ENCODE measurements around the gene NEDD8. TPM values are rescaled to one million over a fixed set of nuclear protein-coding genes. Genes with fewer than 3 reads are reported as not detected.

The NEDD8 gene
- total and polyA plus RNA-seq, 4 donors = 32.3 to 136 (median 78.1) TPM

DNA sequence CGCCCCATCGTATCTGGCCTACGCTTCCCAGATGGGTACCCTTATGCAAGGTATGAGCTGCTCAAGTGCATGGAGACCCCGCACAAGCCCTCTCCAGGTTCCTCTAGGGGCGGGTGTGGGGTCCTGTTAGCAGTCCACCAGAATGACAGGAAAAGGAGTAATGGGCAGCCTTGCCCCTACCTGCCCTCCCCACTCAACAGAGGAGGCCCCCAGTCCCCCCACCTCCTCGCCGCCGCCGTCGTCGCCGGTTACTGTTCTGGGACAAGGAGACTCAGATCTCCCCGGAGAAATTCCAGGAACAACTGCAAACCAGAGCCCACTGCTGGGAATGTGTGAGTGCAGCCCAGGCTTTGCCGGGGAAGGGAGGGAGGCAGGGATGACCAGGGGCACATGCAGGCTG is 54.3 kb downstream of the NEDD8 start:
- no peak for DNase-seq (ENCODE audit: low spot score)
- no peak overlapping the region for H3K27ac ChIP-seq (ENCODE audit: low read depth in 1 of 2, low read length in 2 of 2)
- no peaks in the 10 kb centered on the region for H3K9me3 ChIP-seq (ENCODE audit: control insufficient read depth in 4 of 4, low read length in 3 of 4)
- 96% methylated on average over 14 of the region's 14 CpGs for WGBS
- peaks cover 0 to 22% (median 14%) of the 10 kb centered on the region in 4 donors for H3K4me1 ChIP-seq (ENCODE audit: control insufficient read depth in 4 of 4, insufficient read depth in 4 of 4, low read length in 3 of 4)
- H3K36me3 ChIP-seq (ENCODE audit: control insufficient read depth in 4 of 4, insufficient read depth in 3 of 4, low read depth in 1 of 4, low read length in 3 of 4) = peaks cover 11 to 66% (median 25%) of the 10 kb centered on the region in 4 donors
- no peaks in the 10 kb centered on the region for H3K27me3 ChIP-seq (ENCODE audit: control insufficient read depth in 4 of 4, insufficient read depth in 4 of 4, low read length in 3 of 4)
- TF ChIP-seq FOXA2 (IDR thresholded peaks at IDR 0.05) = no peak
- TF ChIP-seq SP1 (IDR thresholded peaks at IDR 0.05) = no peak
- TF ChIP-seq HNF4A (conservative IDR thresholded peaks at IDR 0.05) = no peak
- TF ChIP-seq, protein P1, sequence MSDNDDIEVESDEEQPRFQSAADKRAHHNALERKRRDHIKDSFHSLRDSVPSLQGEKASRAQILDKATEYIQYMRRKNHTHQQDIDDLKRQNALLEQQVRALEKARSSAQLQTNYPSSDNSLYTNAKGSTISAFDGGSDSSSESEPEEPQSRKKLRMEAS (IDR thresholded peaks at IDR 0.05) = no peak
- no peak for TF ChIP-seq YY1 (IDR thresholded peaks at IDR 0.05)
- TF ChIP-seq HNF4G (IDR thresholded peaks at IDR 0.05) = no peak
- TF ChIP-seq, protein P2, sequence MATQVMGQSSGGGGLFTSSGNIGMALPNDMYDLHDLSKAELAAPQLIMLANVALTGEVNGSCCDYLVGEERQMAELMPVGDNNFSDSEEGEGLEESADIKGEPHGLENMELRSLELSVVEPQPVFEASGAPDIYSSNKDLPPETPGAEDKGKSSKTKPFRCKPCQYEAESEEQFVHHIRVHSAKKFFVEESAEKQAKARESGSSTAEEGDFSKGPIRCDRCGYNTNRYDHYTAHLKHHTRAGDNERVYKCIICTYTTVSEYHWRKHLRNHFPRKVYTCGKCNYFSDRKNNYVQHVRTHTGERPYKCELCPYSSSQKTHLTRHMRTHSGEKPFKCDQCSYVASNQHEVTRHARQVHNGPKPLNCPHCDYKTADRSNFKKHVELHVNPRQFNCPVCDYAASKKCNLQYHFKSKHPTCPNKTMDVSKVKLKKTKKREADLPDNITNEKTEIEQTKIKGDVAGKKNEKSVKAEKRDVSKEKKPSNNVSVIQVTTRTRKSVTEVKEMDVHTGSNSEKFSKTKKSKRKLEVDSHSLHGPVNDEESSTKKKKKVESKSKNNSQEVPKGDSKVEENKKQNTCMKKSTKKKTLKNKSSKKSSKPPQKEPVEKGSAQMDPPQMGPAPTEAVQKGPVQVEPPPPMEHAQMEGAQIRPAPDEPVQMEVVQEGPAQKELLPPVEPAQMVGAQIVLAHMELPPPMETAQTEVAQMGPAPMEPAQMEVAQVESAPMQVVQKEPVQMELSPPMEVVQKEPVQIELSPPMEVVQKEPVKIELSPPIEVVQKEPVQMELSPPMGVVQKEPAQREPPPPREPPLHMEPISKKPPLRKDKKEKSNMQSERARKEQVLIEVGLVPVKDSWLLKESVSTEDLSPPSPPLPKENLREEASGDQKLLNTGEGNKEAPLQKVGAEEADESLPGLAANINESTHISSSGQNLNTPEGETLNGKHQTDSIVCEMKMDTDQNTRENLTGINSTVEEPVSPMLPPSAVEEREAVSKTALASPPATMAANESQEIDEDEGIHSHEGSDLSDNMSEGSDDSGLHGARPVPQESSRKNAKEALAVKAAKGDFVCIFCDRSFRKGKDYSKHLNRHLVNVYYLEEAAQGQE (IDR thresholded peaks at IDR 0.05) = no peak
- TF ChIP-seq NR2F2 (IDR thresholded peaks at IDR 0.05) = no peak
- TF ChIP-seq FOXA1 (IDR thresholded peaks at IDR 0.05) = no peak
- no peak overlapping the region for H3K9ac ChIP-seq (ENCODE audit: low read depth in 1 of 2, low read length in 2 of 2)
- no peak overlapping the region for H3K4me3 ChIP-seq (ENCODE audit: low read depth in 1 of 3, low read length in 3 of 3)

DNA sequence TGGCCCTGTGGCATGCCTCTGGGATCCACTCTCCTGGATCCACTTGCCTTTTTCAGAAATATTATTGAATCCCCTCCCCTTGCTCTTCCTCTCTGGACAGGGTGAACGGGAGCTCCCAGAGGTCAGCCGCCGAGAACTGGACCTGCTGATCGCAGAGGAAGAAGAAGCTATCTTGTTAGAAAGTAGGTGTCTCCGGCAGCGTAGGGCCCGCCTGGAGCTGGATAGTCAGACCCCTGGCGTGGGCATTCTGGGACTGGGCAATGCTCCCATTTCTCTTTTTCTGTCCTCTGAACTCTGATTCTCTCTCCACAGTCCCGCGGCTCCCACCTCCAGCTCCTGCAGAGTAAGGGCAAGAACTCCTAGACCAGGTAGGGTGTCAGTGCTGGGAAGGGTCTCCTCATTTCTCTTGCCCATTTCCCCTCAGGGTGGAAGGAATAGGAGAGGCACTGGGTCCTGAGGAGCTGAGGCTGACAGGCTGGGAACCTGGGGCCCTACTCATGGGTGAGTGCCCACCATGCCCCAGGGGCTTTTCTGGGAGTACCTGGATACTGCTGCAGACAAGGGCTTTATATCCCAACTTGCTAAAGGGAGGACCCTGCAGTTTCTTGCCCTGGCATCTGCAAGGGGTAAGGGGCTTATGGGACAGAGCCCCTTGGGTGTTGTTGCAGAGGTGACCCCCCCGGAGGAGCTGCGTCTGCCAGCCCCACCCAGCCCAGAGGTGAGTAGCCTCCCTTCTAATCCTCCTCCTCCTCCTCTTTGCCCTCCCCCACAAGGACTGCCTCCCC is 54.9 kb downstream of the NEDD8 start:
- no peak overlapping the region for H3K9ac ChIP-seq (ENCODE audit: low read depth in 1 of 2, low read length in 2 of 2)
- no peak overlapping the region for H3K27ac ChIP-seq (ENCODE audit: low read depth in 1 of 2, low read length in 2 of 2)
- H3K4me1 ChIP-seq (ENCODE audit: control insufficient read depth in 4 of 4, insufficient read depth in 4 of 4, low read length in 3 of 4) = peaks cover 0 to 22% (median 14%) of the 10 kb centered on the region in 4 donors
- 94% methylated on average over 12 of the region's 12 CpGs for whole genome bisulfite sequencing
- no peaks in the 10 kb centered on the region for H3K27me3 ChIP-seq (ENCODE audit: control insufficient read depth in 4 of 4, insufficient read depth in 4 of 4, low read length in 3 of 4)
- no peak overlapping the region for H3K4me3 ChIP-seq (ENCODE audit: low read depth in 1 of 3, low read length in 3 of 3)
- H3K36me3 ChIP-seq (ENCODE audit: control insufficient read depth in 4 of 4, insufficient read depth in 3 of 4, low read depth in 1 of 4, low read length in 3 of 4) = peaks cover 11 to 63% (median 23%) of the 10 kb centered on the region in 4 donors
- H3K9me3 ChIP-seq (ENCODE audit: control insufficient read depth in 4 of 4, low read length in 3 of 4) = no peaks in the 10 kb centered on the region
- no peak for DNase-seq (ENCODE audit: low spot score)
- no peak for TF ChIP-seq EGR1 (IDR thresholded peaks at IDR 0.05; ENCODE audit: low read depth in 2 of 2)
- TF ChIP-seq TAF1 (conservative IDR thresholded peaks at IDR 0.05) = no peak
- no peak for TF ChIP-seq GABPA (IDR thresholded peaks at IDR 0.05 in 1 of 2, conservative IDR thresholded peaks at IDR 0.05 in 1 of 2)
- TF ChIP-seq, protein P3, sequence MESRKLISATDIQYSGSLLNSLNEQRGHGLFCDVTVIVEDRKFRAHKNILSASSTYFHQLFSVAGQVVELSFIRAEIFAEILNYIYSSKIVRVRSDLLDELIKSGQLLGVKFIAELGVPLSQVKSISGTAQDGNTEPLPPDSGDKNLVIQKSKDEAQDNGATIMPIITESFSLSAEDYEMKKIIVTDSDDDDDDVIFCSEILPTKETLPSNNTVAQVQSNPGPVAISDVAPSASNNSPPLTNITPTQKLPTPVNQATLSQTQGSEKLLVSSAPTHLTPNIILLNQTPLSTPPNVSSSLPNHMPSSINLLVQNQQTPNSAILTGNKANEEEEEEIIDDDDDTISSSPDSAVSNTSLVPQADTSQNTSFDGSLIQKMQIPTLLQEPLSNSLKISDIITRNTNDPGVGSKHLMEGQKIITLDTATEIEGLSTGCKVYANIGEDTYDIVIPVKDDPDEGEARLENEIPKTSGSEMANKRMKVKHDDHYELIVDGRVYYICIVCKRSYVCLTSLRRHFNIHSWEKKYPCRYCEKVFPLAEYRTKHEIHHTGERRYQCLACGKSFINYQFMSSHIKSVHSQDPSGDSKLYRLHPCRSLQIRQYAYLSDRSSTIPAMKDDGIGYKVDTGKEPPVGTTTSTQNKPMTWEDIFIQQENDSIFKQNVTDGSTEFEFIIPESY (IDR thresholded peaks at IDR 0.05) = no peak
- no peak for TF ChIP-seq FOXA2 (IDR thresholded peaks at IDR 0.05)
- TF ChIP-seq SP1 (IDR thresholded peaks at IDR 0.05) = no peak
